ENCODE data around the gene ZNF561.
A peak's percentile ranks its signal among the peaks of the same experiment; 100 is the strongest.
"Not testable (repeated sequence)": the region's sequence is repeated elsewhere in the genome, so short reads cannot be mapped to it uniquely, and the experiment has no call there.

Gene ZNF561

GRCh38 chr19:9615844-9616243 is 5.2 kb downstream of the ZNF561 start:
- no peak for TF ChIP-seq CTCF (conservative IDR thresholded peaks at IDR 0.05; ENCODE audit: low read depth, low read length)
- H3K4me3 ChIP-seq (ENCODE audit: low read length), result no peak overlapping the region
- no peak for DNase-seq (ENCODE audit: low read depth)

- no peak overlapping the region for H3K4me3 ChIP-seq (ENCODE audit: low read length)
- no peak for TF ChIP-seq CTCF (conservative IDR thresholded peaks at IDR 0.05; ENCODE audit: low read depth, low read length)
- DNase-seq (ENCODE audit: low read depth), result no peak
Observed at GRCh38 chr19:9610484-9611113, 10.4 kb downstream of the ZNF561 start.

GRCh38 chr19:9608912-9609311 is 12.1 kb downstream of the ZNF561 start:
- DNase-seq (ENCODE audit: low read depth), result no peak
- H3K4me3 ChIP-seq (ENCODE audit: low read length), result no peak overlapping the region
- TF ChIP-seq CTCF (conservative IDR thresholded peaks at IDR 0.05; ENCODE audit: low read depth, low read length), result no peak

- peak; percentile 40 for DNase-seq (ENCODE audit: low read depth)
- TF ChIP-seq CTCF (conservative IDR thresholded peaks at IDR 0.05; ENCODE audit: low read depth, low read length), result no peak
- H3K4me3 ChIP-seq (ENCODE audit: low read length), result no peak overlapping the region
Observed at GRCh38 chr19:9597027-9597426, 24.0 kb downstream of the ZNF561 start.

GRCh38 chr19:9586764-9587163 is 34.3 kb downstream of the ZNF561 start:
- TF ChIP-seq CTCF (conservative IDR thresholded peaks at IDR 0.05; ENCODE audit: low read depth, low read length), result peak; percentile 80

GRCh38 chr19:9584073-9584833 is 36.8 kb downstream of the ZNF561 start, which contains the start of gene ZNF121:
TSS of gene ZNF121 (minus strand) at chr19:9584504. CDS start at chr19:9568097, 16,407 bp downstream.
- no peak for TF ChIP-seq CTCF (conservative IDR thresholded peaks at IDR 0.05; ENCODE audit: low read depth, low read length)
- peak; percentile 30 for DNase-seq (ENCODE audit: low read depth)
- peak within 1 kb of the TSS; percentile 95 for H3K4me3 ChIP-seq (ENCODE audit: low read length)

More at GRCh38 chr19:9586764-9587163, 34.3 kb downstream of the ZNF561 start:
- H3K4me3 ChIP-seq (ENCODE audit: low read length), result no peak overlapping the region
- DNase-seq (ENCODE audit: low read depth), result no peak

- not testable (repeated sequence) for H3K4me3 ChIP-seq (ENCODE audit: low read length); DNase-seq (ENCODE audit: low read depth)
Observed at GRCh38 chr19:9582081-9582725, 38.8 kb downstream of the ZNF561 start.

Measured in retinal pigment epithelial cell (primary cell).